Astrocyte of the spinal cord (primary cell): Measurements from ENCODE around the gene TMEM154.

Experiments
- DNase-seq: peaks from one replicate; pipeline ENCODE4 v3.0.0; 2011; ENCODE audit warnings: low read depth, low spot score
- H3K4me3 ChIP-seq: 2 replicates; pipeline ENCODE4 v1.5.1; 2011; ENCODE audit warnings: low read depth, mild to moderate bottlenecking, low read length, moderate library complexity
- in situ Hi-C: cut with HindIII; loops from 2 replicates; pipeline ENCODE4 v1.10.0; 2017; ENCODE audit warnings: low sequenced_read_pairs
- TF ChIP-seq, protein P1 (sequence below): IDR thresholded peaks from 2 replicates; pipeline ENCODE4 v1.5.1; 2012; ENCODE audit warnings: low read depth, mild to moderate bottlenecking, low read length, inconsistent platforms

TMEM154 gene

GRCh38 chr4:152687974-152688599, 8.3 kb upstream of the TMEM154 start:
- TF ChIP-seq, protein P1, sequence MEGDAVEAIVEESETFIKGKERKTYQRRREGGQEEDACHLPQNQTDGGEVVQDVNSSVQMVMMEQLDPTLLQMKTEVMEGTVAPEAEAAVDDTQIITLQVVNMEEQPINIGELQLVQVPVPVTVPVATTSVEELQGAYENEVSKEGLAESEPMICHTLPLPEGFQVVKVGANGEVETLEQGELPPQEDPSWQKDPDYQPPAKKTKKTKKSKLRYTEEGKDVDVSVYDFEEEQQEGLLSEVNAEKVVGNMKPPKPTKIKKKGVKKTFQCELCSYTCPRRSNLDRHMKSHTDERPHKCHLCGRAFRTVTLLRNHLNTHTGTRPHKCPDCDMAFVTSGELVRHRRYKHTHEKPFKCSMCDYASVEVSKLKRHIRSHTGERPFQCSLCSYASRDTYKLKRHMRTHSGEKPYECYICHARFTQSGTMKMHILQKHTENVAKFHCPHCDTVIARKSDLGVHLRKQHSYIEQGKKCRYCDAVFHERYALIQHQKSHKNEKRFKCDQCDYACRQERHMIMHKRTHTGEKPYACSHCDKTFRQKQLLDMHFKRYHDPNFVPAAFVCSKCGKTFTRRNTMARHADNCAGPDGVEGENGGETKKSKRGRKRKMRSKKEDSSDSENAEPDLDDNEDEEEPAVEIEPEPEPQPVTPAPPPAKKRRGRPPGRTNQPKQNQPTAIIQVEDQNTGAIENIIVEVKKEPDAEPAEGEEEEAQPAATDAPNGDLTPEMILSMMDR = no peak

GRCh38 chr4:152686452-152687013, 6.7 kb upstream of the TMEM154 start:
- TF ChIP-seq, protein P1 = no peak
- in situ Hi-C loops = no loop called here
- DNase-seq = no peak
- no peak overlapping the region for H3K4me3 ChIP-seq

More at GRCh38 chr4:152687974-152688599, 8.3 kb upstream of the TMEM154 start:
- in situ Hi-C loops = no loop called here
- H3K4me3 ChIP-seq = no peak overlapping the region
- DNase-seq = no peak

DNA sequence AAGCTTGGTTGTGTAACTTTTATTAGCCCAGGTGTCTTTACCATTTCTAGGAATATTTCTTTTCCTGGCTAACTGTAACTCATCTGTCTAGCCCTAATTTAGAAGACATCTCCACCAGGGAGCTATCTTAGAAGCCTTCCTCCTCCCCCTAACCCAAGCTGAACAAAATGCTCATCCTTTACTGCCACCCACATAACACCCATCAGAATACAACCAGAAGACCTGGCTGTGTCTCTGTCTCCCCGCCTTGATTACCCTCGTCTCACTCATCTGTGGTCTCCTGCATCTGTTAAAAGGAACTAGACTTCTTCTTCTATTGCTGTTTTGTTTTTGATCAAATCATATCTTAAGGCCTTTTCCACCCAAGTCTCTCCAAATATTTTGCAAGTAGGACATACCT, 4.8 kb upstream of the TMEM154 start:
- in situ Hi-C loops = no loop called here
- no peak for DNase-seq
- TF ChIP-seq, protein P1 = no peak
- no peak overlapping the region for H3K4me3 ChIP-seq

DNA sequence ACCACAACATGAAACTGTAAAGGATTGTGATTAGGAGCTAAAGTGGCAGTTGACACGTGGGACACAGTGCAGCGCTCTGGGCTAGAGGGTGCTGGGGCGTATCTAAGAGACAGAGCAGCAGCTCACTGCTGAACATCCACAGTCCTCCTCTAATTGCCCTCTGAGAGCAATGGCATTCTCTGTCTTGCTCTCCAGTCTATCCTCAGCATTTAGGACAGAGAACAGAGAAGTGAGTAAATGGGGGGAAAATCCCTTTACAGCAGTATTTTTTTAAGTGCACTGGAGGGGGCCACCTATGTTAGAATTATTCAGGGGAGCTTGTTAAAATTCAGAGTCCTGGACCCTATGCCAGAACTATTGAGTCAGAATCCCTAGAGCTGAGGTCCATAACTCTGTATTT, 4.2 kb upstream of the TMEM154 start:
- TF ChIP-seq, protein P1 = no peak
- no peak overlapping the region for H3K4me3 ChIP-seq
- in situ Hi-C loops = no loop called here
- no peak for DNase-seq

DNA sequence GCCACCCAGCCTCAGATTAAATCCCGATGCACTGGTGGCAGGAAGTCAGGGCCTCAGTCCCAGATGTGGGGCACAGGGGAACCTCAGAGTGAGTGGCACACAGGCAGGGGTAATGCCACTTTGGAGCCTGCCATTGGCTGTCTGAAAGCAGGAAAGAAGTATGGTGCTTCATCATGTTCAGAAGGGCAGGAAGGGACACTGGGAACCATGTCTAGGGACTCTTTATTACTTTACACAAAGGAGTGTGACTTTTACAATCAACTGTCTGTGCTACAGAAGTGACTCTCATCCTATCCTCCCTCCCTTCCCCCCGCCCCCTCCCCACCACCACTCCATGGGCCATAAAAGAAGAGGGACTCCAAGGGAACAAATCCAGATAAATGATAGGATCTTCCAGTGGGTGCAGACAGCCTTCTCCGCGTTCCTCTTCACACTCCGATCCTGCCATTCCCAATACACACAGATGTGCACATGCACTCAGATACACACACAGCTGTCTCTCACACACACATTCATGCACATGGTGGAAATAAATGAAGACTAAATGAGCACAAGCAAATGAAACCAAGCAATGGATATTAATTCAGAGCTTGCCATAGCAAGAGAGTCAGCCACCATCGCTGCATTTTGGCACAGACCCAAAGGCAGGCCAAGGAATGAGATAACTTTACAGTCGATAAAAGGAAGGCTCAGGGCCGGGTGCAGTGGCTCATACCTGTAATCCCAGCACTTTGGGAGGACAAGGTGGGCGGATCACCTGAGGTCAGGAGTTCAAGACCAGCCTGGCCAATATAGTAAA, 2.5 kb upstream of the TMEM154 start:
- no peak for DNase-seq
- no peak overlapping the region for H3K4me3 ChIP-seq
- TF ChIP-seq, protein P1 = no peak
- in situ Hi-C loops = no loop called here

GRCh38 chr4:152680988-152681603, 1.3 kb upstream of the TMEM154 start:
- H3K4me3 ChIP-seq = no peak overlapping the region
- TF ChIP-seq, protein P1 = no peak
- in situ Hi-C loops = no loop called here
- peak; percentile 65 for DNase-seq
